ENCODE measurements around the gene CFAP46.

- TF ChIP-seq, protein P1, sequence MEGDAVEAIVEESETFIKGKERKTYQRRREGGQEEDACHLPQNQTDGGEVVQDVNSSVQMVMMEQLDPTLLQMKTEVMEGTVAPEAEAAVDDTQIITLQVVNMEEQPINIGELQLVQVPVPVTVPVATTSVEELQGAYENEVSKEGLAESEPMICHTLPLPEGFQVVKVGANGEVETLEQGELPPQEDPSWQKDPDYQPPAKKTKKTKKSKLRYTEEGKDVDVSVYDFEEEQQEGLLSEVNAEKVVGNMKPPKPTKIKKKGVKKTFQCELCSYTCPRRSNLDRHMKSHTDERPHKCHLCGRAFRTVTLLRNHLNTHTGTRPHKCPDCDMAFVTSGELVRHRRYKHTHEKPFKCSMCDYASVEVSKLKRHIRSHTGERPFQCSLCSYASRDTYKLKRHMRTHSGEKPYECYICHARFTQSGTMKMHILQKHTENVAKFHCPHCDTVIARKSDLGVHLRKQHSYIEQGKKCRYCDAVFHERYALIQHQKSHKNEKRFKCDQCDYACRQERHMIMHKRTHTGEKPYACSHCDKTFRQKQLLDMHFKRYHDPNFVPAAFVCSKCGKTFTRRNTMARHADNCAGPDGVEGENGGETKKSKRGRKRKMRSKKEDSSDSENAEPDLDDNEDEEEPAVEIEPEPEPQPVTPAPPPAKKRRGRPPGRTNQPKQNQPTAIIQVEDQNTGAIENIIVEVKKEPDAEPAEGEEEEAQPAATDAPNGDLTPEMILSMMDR (IDR thresholded peaks at IDR 0.05; ENCODE audit: borderline replicate concordance, extremely low read depth, low read length, poor library complexity, severe bottlenecking) = no peak
- no peak for TF ChIP-seq EZH2 (IDR thresholded peaks at IDR 0.05; ENCODE audit: borderline replicate concordance, low read depth, low read length, severe bottlenecking)
These were observed 124.6 kb downstream of the CFAP46 start for GRCh38 chr10:132817701-132818211.
